ENCODE data around the gene TMEM259. TPM values are rescaled to one million over a fixed set of nuclear protein-coding genes. Genes with fewer than 3 reads are reported as not detected.
A peak's percentile ranks its signal among the peaks of the same experiment; 100 is the strongest.

Gene TMEM259
- total and polyA plus RNA-seq, 9 of the 15 experiments (the other 6 are each of a cell fraction or from before 2014, with no cell fraction given) = 0.52 to 231 (median 63.6) TPM

GRCh38 chr19:994516-994915 lies 26.4 kb downstream of the TMEM259 start:
- Histone ChIP-seq H3K9me1 (ENCODE audit: control insufficient read depth, insufficient read depth, low read length) (peaks cover 6% of the 10 kb centered on the region), H3K4me1 (replicated peaks in 1 of 2; ENCODE audit: control insufficient read depth in 2 of 2, insufficient read depth in 2 of 2, low read length in 2 of 2) (peaks cover 13 to 77% of the 10 kb centered on the region in 2 experiments; a peak in 4 of 5 replicates)
- POLR2A ChIA-PET = interaction anchor here (1.4 to 2.8 kb wide), 2 partner anchors 10 to 25 kb away, joined by 5 to 10 read pairs; partner anchors contain the start of gene WDR18

More at GRCh38 chr19:994516-994915, 26.4 kb downstream of the TMEM259 start:
- WGBS (ENCODE audit: insufficient coverage, low coverage, missing lambda C conversion rate) = 96% methylated on average over 14 of the region's 18 CpGs
- BruUV-seq (replicated peaks) = no TSS peak
- no peak overlapping the region for H2AFZ ChIP-seq (ENCODE audit: low read depth, low read length)
- intact Hi-C loops (cut with micrococcal nuclease) (no loop called here), in situ Hi-C loops (cut with MboI) (no loop called here)
- H3K36me3 ChIP-seq (ENCODE audit: control insufficient read depth, insufficient read depth, low read length) = peaks cover 54% of the 10 kb centered on the region; the same call in 2 of the 3 replicates
- no peaks in the 10 kb centered on the region; the same call in 1 of the 2 replicates for H4K20me1 ChIP-seq (replicated peaks; ENCODE audit: control insufficient read depth, insufficient read depth, low read length)
- CTCF ChIA-PET (ENCODE audit: low intra/inter-chr PET ratio) = no interaction called here
- H3K27ac ChIP-seq (ENCODE audit: extremely low read depth, low read depth, low read length) = no peak overlapping the region
- H3K9ac ChIP-seq (ENCODE audit: insufficient read depth in 1 of 2, low read depth in 2 of 2, low read length in 2 of 2) = no peak overlapping the region
- no peak overlapping the region for H3K4me3 ChIP-seq
- FAIRE-seq (no peak), ATAC-seq (no peak), DNase-seq (ENCODE audit: extremely low read depth in 1 of 4, low spot score in 3 of 4) (no peak)
- H3K9me3 ChIP-seq (replicated peaks; ENCODE audit: control insufficient read depth, insufficient read depth, low read depth, low read length) = no peaks in the 10 kb centered on the region
- H3K4me2 ChIP-seq (ENCODE audit: insufficient read depth, low read length) = no peak overlapping the region
- no peaks in the 10 kb centered on the region for H3K27me3 ChIP-seq (ENCODE audit: control insufficient read depth in 2 of 2, insufficient read depth in 2 of 2, low read length in 2 of 2)
- no peaks in the 10 kb centered on the region for H3K79me2 ChIP-seq (ENCODE audit: control insufficient read depth, insufficient read depth, low read length)
- TF ChIP-seq ID3 (CRISPR knock-in tag; IDR thresholded peaks at IDR 0.05) (no peak), ID3 (tag; IDR thresholded peaks at IDR 0.05) (no peak), HMGN3 (IDR thresholded peaks at IDR 0.05; ENCODE audit: borderline replicate concordance, extremely low read depth, insufficient read length, low read depth, low read length) (peak; percentile 2), NCOA6 (IDR thresholded peaks at IDR 0.05) (no peak), ZFP91 (CRISPR knock-in tag; IDR thresholded peaks at IDR 0.05) (no peak), CEBPZ (IDR thresholded peaks at IDR 0.05; ENCODE audit: borderline replicate concordance, low read depth, low read length) (no peak), PURB (CRISPR knock-in tag; IDR thresholded peaks at IDR 0.05; ENCODE audit: low read depth) (no peak), NONO (IDR thresholded peaks at IDR 0.05; ENCODE audit: low read depth in 2 of 2, low read length in 1 of 2) (no peak), POLR2G (IDR thresholded peaks at IDR 0.05; ENCODE audit: low read depth, low read length) (peak; percentile 53; the same call in 1 of the 2 replicates), ZNF253 (CRISPR knock-in tag; conservative IDR thresholded peaks at IDR 0.05) (no peak)
